ENCODE measurements around the gene IL1RAPL1. TPM values are rescaled to one million over a fixed set of nuclear protein-coding genes. Genes with fewer than 3 reads are reported as not detected.

IL1RAPL1 gene
- total RNA-seq, 4 donors from 2014 or later = 0.78 TPM; not detected in 3

- DNase-seq = no peak
These were observed 904.4 kb downstream of the IL1RAPL1 start for GRCh38 chrX:29491659-29492058.

GRCh38 chrX:29496636-29497180, 909.5 kb downstream of the IL1RAPL1 start:
- TF ChIP-seq POLR2A (IDR thresholded peaks at IDR 0.05) (no peak), CTCF (IDR thresholded peaks at IDR 0.05) (no peak)
- DNase-seq = no peak
- H3K4me3 ChIP-seq (replicated peaks in 1 of 3) = no peak overlapping the region
- H3K27ac ChIP-seq = no peak overlapping the region
- H3K9me3 ChIP-seq = no peaks in the 10 kb centered on the region
- no peaks in the 10 kb centered on the region for H3K36me3 ChIP-seq
- no peaks in the 10 kb centered on the region for H3K27me3 ChIP-seq
- no peaks in the 10 kb centered on the region for H3K4me1 ChIP-seq
- intact Hi-C loops (cut with DNase I) = no loop called here
- 78 to 88% methylated on average over 2 of the region's 2 CpGs for WGBS, 2 donors

More at GRCh38 chrX:29491659-29492058, 904.4 kb downstream of the IL1RAPL1 start:
- H3K27ac ChIP-seq = no peak overlapping the region
- H3K4me1 ChIP-seq = no peaks in the 10 kb centered on the region
- 87 to 93% methylated on average over 3 of the region's 3 CpGs for WGBS, 2 donors
- no peak overlapping the region for H3K4me3 ChIP-seq (replicated peaks in 1 of 3)
- intact Hi-C loops (cut with DNase I) = no loop called here
- H3K9me3 ChIP-seq = no peaks in the 10 kb centered on the region
- H3K36me3 ChIP-seq = no peaks in the 10 kb centered on the region
- TF ChIP-seq CTCF (IDR thresholded peaks at IDR 0.05) = no peak
- no peak for TF ChIP-seq POLR2A (IDR thresholded peaks at IDR 0.05)
- no peaks in the 10 kb centered on the region for H3K27me3 ChIP-seq

- WGBS, 2 donors = 91 to 94% methylated on average over 1 of the region's 1 CpG
- Histone ChIP-seq H3K27ac (no peak overlapping the region), H3K4me1 (no peaks in the 10 kb centered on the region), H3K36me3 (no peaks in the 10 kb centered on the region), H3K9me3 (no peaks in the 10 kb centered on the region), H3K27me3 (no peaks in the 10 kb centered on the region), H3K4me3 (replicated peaks in 1 of 3) (no peak overlapping the region)
- DNase-seq = no peak
- intact Hi-C loops (cut with DNase I) = no loop called here
- TF ChIP-seq POLR2A (IDR thresholded peaks at IDR 0.05) = no peak
- TF ChIP-seq CTCF (IDR thresholded peaks at IDR 0.05) = no peak
These were observed 919.5 kb downstream of the IL1RAPL1 start for GRCh38 chrX:29506729-29507128.

DNA sequence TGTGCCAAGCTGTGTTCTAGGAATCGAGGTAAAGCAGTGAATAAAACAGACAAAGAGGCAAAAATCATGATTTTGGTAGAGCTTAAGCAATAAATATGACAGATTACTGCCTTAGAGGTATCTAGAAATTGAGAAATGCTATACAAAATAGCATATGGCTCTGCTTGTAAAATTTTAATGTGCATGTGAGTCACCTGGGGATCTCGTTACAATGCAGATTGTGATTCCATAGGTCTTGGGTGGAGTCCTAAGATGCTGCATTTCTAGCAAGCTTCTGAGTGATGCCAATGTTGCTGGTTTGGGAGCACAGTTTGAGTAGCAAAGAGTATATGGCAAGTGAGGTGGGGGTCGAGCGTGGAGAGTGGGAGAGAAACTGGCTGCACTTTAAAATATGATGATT, 930.9 kb downstream of the IL1RAPL1 start:
- H3K27ac ChIP-seq = no peak overlapping the region
- no peaks in the 10 kb centered on the region for H3K9me3 ChIP-seq
- no peak for TF ChIP-seq POLR2A (IDR thresholded peaks at IDR 0.05)
- TF ChIP-seq CTCF (IDR thresholded peaks at IDR 0.05) = no peak
- no peaks in the 10 kb centered on the region for H3K27me3 ChIP-seq
- DNase-seq = no peak
- H3K4me1 ChIP-seq = no peaks in the 10 kb centered on the region
- no peaks in the 10 kb centered on the region for H3K36me3 ChIP-seq
- intact Hi-C loops (cut with DNase I) = no loop called here
- H3K4me3 ChIP-seq (replicated peaks in 1 of 3) = no peak overlapping the region
- WGBS, 2 donors = 87 to 91% methylated on average over 4 of the region's 4 CpGs

DNA sequence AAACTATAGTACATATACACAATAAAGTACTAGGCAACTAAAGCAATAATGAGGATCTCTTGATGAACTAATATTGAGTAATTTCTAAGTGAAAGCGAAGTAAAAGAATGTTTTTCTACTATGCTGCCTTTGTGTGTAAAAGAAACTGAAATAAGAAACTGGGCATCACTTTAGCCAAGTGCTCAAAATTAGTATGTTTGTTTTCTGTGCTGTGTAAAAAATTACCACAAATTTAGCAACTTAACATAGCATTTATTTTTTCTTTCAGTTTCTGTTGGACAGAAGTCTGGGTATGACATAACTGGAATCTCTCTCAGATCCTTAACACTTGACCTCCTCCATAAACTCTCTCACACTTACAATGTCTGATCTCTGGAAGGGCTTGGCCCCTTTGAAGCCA, 941.0 kb downstream of the IL1RAPL1 start:
- Histone ChIP-seq H3K9me3 (no peaks in the 10 kb centered on the region), H3K4me1 (no peaks in the 10 kb centered on the region), H3K36me3 (no peaks in the 10 kb centered on the region), H3K27ac (no peak overlapping the region), H3K4me3 (replicated peaks in 1 of 3) (no peak overlapping the region), H3K27me3 (no peaks in the 10 kb centered on the region)
- 78 to 87% methylated on average over 1 of the region's 1 CpG for WGBS, 2 donors
- intact Hi-C loops (cut with DNase I) = no loop called here
- TF ChIP-seq POLR2A (IDR thresholded peaks at IDR 0.05) (no peak), CTCF (IDR thresholded peaks at IDR 0.05) (no peak)
- DNase-seq = no peak

Data from thyroid gland (tissue), 4 donors.